ENCODE measurements around the gene ARHGAP24. TPM values are rescaled to one million over a fixed set of nuclear protein-coding genes. Genes with fewer than 3 reads are reported as not detected.

ARHGAP24 gene
- total and polyA plus RNA-seq, 4 donors, result 10.0 to 79.4 (median 21.6) TPM

DNA sequence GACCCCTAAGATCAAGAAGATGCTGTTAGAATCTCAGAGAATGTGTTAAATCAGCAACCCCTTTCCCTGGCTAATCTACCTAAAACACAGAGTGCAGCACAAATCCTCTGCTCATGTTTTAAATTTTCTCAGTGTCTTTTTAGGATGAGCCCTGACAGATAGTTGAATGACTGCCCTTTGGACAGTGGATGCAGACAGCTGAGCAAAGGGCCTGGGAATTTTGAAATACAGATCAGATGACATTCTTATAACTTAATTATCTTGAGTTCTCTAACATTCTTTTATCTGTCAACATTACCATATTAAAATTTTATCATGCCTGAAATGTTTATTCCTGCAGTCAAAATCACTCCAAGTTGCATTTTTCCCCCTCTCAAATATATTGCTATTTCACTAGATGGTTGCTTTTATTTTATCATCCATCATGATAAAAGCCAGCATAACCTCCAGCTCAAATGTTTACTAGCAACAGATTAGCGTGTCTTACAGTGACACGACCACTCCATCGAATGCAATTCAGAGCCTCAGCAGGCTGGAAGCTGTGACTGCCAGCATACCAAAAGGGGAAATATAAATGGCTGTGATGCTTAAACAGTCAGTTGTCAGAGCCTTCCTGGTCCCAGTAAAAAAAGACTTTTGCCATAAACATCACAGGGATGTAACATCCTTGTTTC is 22.8 kb upstream of the ARHGAP24 start:
- ATAC-seq (ENCODE audit: insufficient read depth, low FRiP score), result no peak
- Histone ChIP-seq H3K4me3 (no peak overlapping the region), H3K9ac (ENCODE audit: insufficient read depth in 1 of 2, low read length in 2 of 2) (no peak overlapping the region), H3K4me1 (ENCODE audit: control insufficient read depth in 5 of 5, insufficient read depth in 5 of 5, low read length in 5 of 5) (peaks cover 0 to 37% (median 0%) of the 10 kb centered on the region in 5 donors), H3K27me3 (ENCODE audit: control insufficient read depth in 3 of 3, insufficient read depth in 3 of 3, low read length in 2 of 3) (no peaks in the 10 kb centered on the region), H3K27ac (ENCODE audit: low read depth in 1 of 2, low read length in 1 of 2) (no peak overlapping the region), H3K9me3 (ENCODE audit: control insufficient read depth in 4 of 4, insufficient read depth in 3 of 4, low read length in 3 of 4) (no peaks in the 10 kb centered on the region), H3K36me3 (ENCODE audit: control insufficient read depth in 4 of 4, insufficient read depth in 4 of 4, low read length in 4 of 4) (no peaks in the 10 kb centered on the region)
- DNase-seq, result peak; percentile 40 to 89 (median 82)
- 51 to 75% methylated on average over 3 of the region's 3 CpGs for WGBS, 2 donors
- TF ChIP-seq, protein P1, sequence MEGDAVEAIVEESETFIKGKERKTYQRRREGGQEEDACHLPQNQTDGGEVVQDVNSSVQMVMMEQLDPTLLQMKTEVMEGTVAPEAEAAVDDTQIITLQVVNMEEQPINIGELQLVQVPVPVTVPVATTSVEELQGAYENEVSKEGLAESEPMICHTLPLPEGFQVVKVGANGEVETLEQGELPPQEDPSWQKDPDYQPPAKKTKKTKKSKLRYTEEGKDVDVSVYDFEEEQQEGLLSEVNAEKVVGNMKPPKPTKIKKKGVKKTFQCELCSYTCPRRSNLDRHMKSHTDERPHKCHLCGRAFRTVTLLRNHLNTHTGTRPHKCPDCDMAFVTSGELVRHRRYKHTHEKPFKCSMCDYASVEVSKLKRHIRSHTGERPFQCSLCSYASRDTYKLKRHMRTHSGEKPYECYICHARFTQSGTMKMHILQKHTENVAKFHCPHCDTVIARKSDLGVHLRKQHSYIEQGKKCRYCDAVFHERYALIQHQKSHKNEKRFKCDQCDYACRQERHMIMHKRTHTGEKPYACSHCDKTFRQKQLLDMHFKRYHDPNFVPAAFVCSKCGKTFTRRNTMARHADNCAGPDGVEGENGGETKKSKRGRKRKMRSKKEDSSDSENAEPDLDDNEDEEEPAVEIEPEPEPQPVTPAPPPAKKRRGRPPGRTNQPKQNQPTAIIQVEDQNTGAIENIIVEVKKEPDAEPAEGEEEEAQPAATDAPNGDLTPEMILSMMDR (IDR thresholded peaks at IDR 0.05; ENCODE audit: control extremely low read depth, extremely low read depth), result no peak

DNA sequence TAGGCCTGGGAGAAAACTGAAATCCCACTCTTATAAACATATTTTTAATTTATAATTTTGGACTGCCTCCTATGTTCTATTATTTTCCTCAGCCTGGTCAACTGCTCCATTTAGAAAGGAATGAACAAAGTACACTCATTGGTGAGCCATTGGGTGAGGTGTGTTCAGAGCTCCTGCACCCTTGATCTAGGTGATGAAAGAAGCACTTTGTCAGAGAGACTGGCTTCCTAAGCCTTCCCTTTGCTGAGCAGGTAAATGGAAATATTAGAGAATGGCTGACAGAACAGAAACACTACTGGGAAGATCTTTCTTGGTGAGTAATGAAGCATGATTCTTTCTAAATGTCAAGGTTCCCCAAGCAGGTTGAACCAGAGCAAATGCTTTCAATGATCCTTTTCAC is 19.0 kb upstream of the ARHGAP24 start:
- Histone ChIP-seq H3K4me1 (ENCODE audit: control insufficient read depth in 5 of 5, insufficient read depth in 5 of 5, low read length in 5 of 5) (peaks cover 0 to 40% (median 2%) of the 10 kb centered on the region in 5 donors), H3K27ac (ENCODE audit: low read depth in 1 of 2, low read length in 1 of 2) (no peak overlapping the region), H3K4me3 (no peak overlapping the region), H3K36me3 (ENCODE audit: control insufficient read depth in 4 of 4, insufficient read depth in 4 of 4, low read length in 4 of 4) (no peaks in the 10 kb centered on the region), H3K9ac (ENCODE audit: insufficient read depth in 1 of 2, low read length in 2 of 2) (no peak overlapping the region), H3K27me3 (ENCODE audit: control insufficient read depth in 3 of 3, insufficient read depth in 3 of 3, low read length in 2 of 3) (no peaks in the 10 kb centered on the region), H3K9me3 (ENCODE audit: control insufficient read depth in 4 of 4, insufficient read depth in 3 of 4, low read length in 3 of 4) (no peaks in the 10 kb centered on the region)
- no peak for DNase-seq
- TF ChIP-seq, protein P1 (IDR thresholded peaks at IDR 0.05; ENCODE audit: control extremely low read depth, extremely low read depth), result no peak
- ATAC-seq (ENCODE audit: insufficient read depth, low FRiP score), result no peak

GRCh38 chr4:85457752-85458467 is 17.0 kb upstream of the ARHGAP24 start:
- no peak overlapping the region for H3K27ac ChIP-seq (ENCODE audit: low read depth in 1 of 2, low read length in 1 of 2)
- H3K4me3 ChIP-seq, result no peak overlapping the region
- H3K36me3 ChIP-seq (ENCODE audit: control insufficient read depth in 4 of 4, insufficient read depth in 4 of 4, low read length in 4 of 4), result no peaks in the 10 kb centered on the region
- no peak overlapping the region for H3K9ac ChIP-seq (ENCODE audit: insufficient read depth in 1 of 2, low read length in 2 of 2)
- H3K4me1 ChIP-seq (ENCODE audit: control insufficient read depth in 5 of 5, insufficient read depth in 5 of 5, low read length in 5 of 5), result peaks cover 0 to 25% (median 2%) of the 10 kb centered on the region in 5 donors
- TF ChIP-seq, protein P1 (IDR thresholded peaks at IDR 0.05; ENCODE audit: control extremely low read depth, extremely low read depth), result no peak
- no peaks in the 10 kb centered on the region for H3K27me3 ChIP-seq (ENCODE audit: control insufficient read depth in 3 of 3, insufficient read depth in 3 of 3, low read length in 2 of 3)
- WGBS, 2 donors, result 64 to 80% methylated on average over 5 of the region's 5 CpGs
- ATAC-seq (ENCODE audit: insufficient read depth, low FRiP score) (no peak), DNase-seq (peak in 2 of 3 donors; percentile 60 to 75)
- H3K9me3 ChIP-seq (ENCODE audit: control insufficient read depth in 4 of 4, insufficient read depth in 3 of 4, low read length in 3 of 4), result no peaks in the 10 kb centered on the region

All from lung (tissue), 12 donors.